ENCODE results near the gene GDF9.
A peak's percentile ranks its signal among the peaks of the same experiment; 100 is the strongest.

GDF9 gene

GRCh38 chr5:132839426-132840301 is 26.6 kb downstream of the GDF9 start:
- Mint-ChIP-seq H3K27ac (no peak overlapping the region), H3K4me1 (no peaks in the 10 kb centered on the region), H3K36me3 (no peaks in the 10 kb centered on the region), H3K9me3 (no peaks in the 10 kb centered on the region), H3K4me3 (no peak overlapping the region), H3K27me3 (no peaks in the 10 kb centered on the region)
- ATAC-seq (ENCODE audit: low read depth) (no peak), DNase-seq (ENCODE audit: low spot score in 2 of 2) (no peak)

GRCh38 chr5:132838516-132839282 is 27.6 kb downstream of the GDF9 start:
- Mint-ChIP-seq H3K27me3 (no peaks in the 10 kb centered on the region), H3K36me3 (no peaks in the 10 kb centered on the region)
- no peak for DNase-seq (ENCODE audit: low spot score in 2 of 2)

GRCh38 chr5:132837868-132838267 is 28.4 kb downstream of the GDF9 start:
- no peak for ATAC-seq (ENCODE audit: low read depth)
- no peaks in the 10 kb centered on the region for H3K4me1 Mint-ChIP-seq
- no peaks in the 10 kb centered on the region for H3K27me3 Mint-ChIP-seq
- H3K9me3 Mint-ChIP-seq = no peaks in the 10 kb centered on the region
- DNase-seq (ENCODE audit: low spot score in 2 of 2) = no peak
- H3K4me3 Mint-ChIP-seq = no peak overlapping the region
- H3K27ac Mint-ChIP-seq = peak overlapping the region; percentile 9
- H3K36me3 Mint-ChIP-seq = no peaks in the 10 kb centered on the region

More at GRCh38 chr5:132838516-132839282, 27.6 kb downstream of the GDF9 start:
- no peak overlapping the region for H3K27ac Mint-ChIP-seq
- no peaks in the 10 kb centered on the region for H3K4me1 Mint-ChIP-seq
- H3K9me3 Mint-ChIP-seq = no peaks in the 10 kb centered on the region
- H3K4me3 Mint-ChIP-seq = no peak overlapping the region
- no peak for ATAC-seq (ENCODE audit: low read depth)

- no peaks in the 10 kb centered on the region for H3K27me3 Mint-ChIP-seq
- no peak for ATAC-seq (ENCODE audit: low read depth)
- no peaks in the 10 kb centered on the region for H3K4me1 Mint-ChIP-seq
- H3K4me3 Mint-ChIP-seq = no peak overlapping the region
- no peaks in the 10 kb centered on the region for H3K9me3 Mint-ChIP-seq
- H3K27ac Mint-ChIP-seq = no peak overlapping the region
- no peak for DNase-seq (ENCODE audit: low spot score in 2 of 2)
- no peaks in the 10 kb centered on the region for H3K36me3 Mint-ChIP-seq
Observed at GRCh38 chr5:132836852-132837251, 29.4 kb downstream of the GDF9 start.

GRCh38 chr5:132834057-132834456 is 32.2 kb downstream of the GDF9 start:
- Mint-ChIP-seq H3K4me1 (peaks cover 9% of the 10 kb centered on the region), H3K4me3 (no peak overlapping the region), H3K36me3 (no peaks in the 10 kb centered on the region), H3K9me3 (no peaks in the 10 kb centered on the region), H3K27me3 (no peaks in the 10 kb centered on the region), H3K27ac (no peak overlapping the region)
- ATAC-seq (ENCODE audit: low read depth) (no peak), DNase-seq (ENCODE audit: low spot score in 2 of 2) (no peak)

GRCh38 chr5:132832612-132833011 is 33.7 kb downstream of the GDF9 start:
- peaks cover 2% of the 10 kb centered on the region for H3K27me3 Mint-ChIP-seq
- no peaks in the 10 kb centered on the region for H3K36me3 Mint-ChIP-seq
- no peaks in the 10 kb centered on the region for H3K9me3 Mint-ChIP-seq
- peaks cover 9% of the 10 kb centered on the region for H3K4me1 Mint-ChIP-seq
- peak overlapping the region; percentile 22 for H3K4me3 Mint-ChIP-seq
- H3K27ac Mint-ChIP-seq = no peak overlapping the region
- ATAC-seq (ENCODE audit: low read depth) (no peak), DNase-seq (ENCODE audit: low spot score in 2 of 2) (no peak)

- no peak for ATAC-seq (ENCODE audit: low read depth)
- DNase-seq (ENCODE audit: low spot score in 2 of 2) = no peak
- Mint-ChIP-seq H3K9me3 (no peaks in the 10 kb centered on the region), H3K4me1 (peaks cover 9% of the 10 kb centered on the region), H3K27me3 (peaks cover 9% of the 10 kb centered on the region), H3K4me3 (peak overlapping the region; percentile 87), H3K36me3 (no peaks in the 10 kb centered on the region), H3K27ac (peak overlapping the region; percentile 85)
Observed at GRCh38 chr5:132831095-132831860, 35.0 kb downstream of the GDF9 start.

- DNase-seq (ENCODE audit: low spot score in 2 of 2) = no peak
- H3K27me3 Mint-ChIP-seq = peaks cover 12% of the 10 kb centered on the region
- peak within 1 kb of the TSS; percentile 94 for H3K4me3 Mint-ChIP-seq
- no peaks in the 10 kb centered on the region for H3K9me3 Mint-ChIP-seq
- peak within 1 kb of the TSS; percentile 85 for H3K27ac Mint-ChIP-seq
- no peaks in the 10 kb centered on the region for H3K36me3 Mint-ChIP-seq
- H3K4me1 Mint-ChIP-seq = peaks cover 9% of the 10 kb centered on the region
- peak; percentile 39 for ATAC-seq (ENCODE audit: low read depth)
Observed at GRCh38 chr5:132830436-132831094, 35.7 kb downstream of the GDF9 start, which contains the start of gene SHROOM1. SHROOM1 (minus strand) TSS chr5:132830647; CDS start chr5:132826140, 4,507 bp downstream.

- no peaks in the 10 kb centered on the region for H3K36me3 Mint-ChIP-seq
- no peaks in the 10 kb centered on the region for H3K9me3 Mint-ChIP-seq
- H3K4me1 Mint-ChIP-seq = peaks cover 9% of the 10 kb centered on the region
- H3K27ac Mint-ChIP-seq = peak overlapping the region; percentile 75
- peak; percentile 92 for ATAC-seq (ENCODE audit: low read depth)
- H3K27me3 Mint-ChIP-seq = peaks cover 12% of the 10 kb centered on the region
- DNase-seq (ENCODE audit: low spot score in 2 of 2) = peak; percentile 77 to 79
- H3K4me3 Mint-ChIP-seq = peak overlapping the region; percentile 94
Observed at GRCh38 chr5:132829742-132830435, 36.4 kb downstream of the GDF9 start.

- no peaks in the 10 kb centered on the region for H3K9me3 Mint-ChIP-seq
- H3K4me1 Mint-ChIP-seq = peaks cover 9% of the 10 kb centered on the region
- ATAC-seq (ENCODE audit: low read depth) (no peak), DNase-seq (ENCODE audit: low spot score in 2 of 2) (no peak)
- no peaks in the 10 kb centered on the region for H3K36me3 Mint-ChIP-seq
- H3K4me3 Mint-ChIP-seq = peak overlapping the region; percentile 78
- H3K27ac Mint-ChIP-seq = no peak overlapping the region
- H3K27me3 Mint-ChIP-seq = peaks cover 13% of the 10 kb centered on the region
Observed at GRCh38 chr5:132828846-132829494, 37.3 kb downstream of the GDF9 start.

GRCh38 chr5:132827943-132828673 is 38.2 kb downstream of the GDF9 start:
- no peak overlapping the region for H3K4me3 Mint-ChIP-seq
- H3K27ac Mint-ChIP-seq = no peak overlapping the region

GRCh38 chr5:132826424-132827082 is 39.7 kb downstream of the GDF9 start:
- no peak for ATAC-seq (ENCODE audit: low read depth)
- Mint-ChIP-seq H3K27ac (no peak overlapping the region), H3K9me3 (no peaks in the 10 kb centered on the region), H3K4me3 (peak overlapping the region; percentile 21), H3K27me3 (peaks cover 15% of the 10 kb centered on the region), H3K36me3 (no peaks in the 10 kb centered on the region), H3K4me1 (peaks cover 15% of the 10 kb centered on the region)
- DNase-seq (ENCODE audit: low spot score in 2 of 2) = no peak

More at GRCh38 chr5:132827943-132828673, 38.2 kb downstream of the GDF9 start:
- H3K36me3 Mint-ChIP-seq = no peaks in the 10 kb centered on the region
- ATAC-seq (ENCODE audit: low read depth) (no peak), DNase-seq (ENCODE audit: low spot score in 2 of 2) (no peak)
- peaks cover 15% of the 10 kb centered on the region for H3K27me3 Mint-ChIP-seq
- no peaks in the 10 kb centered on the region for H3K9me3 Mint-ChIP-seq
- peaks cover 14% of the 10 kb centered on the region for H3K4me1 Mint-ChIP-seq

All from memory B cell (primary cell).